ENCODE measurements around the gene S100PBP. TPM values are rescaled to one million over a fixed set of nuclear protein-coding genes. Genes with fewer than 3 reads are reported as not detected.
A peak's percentile ranks its signal among the peaks of the same experiment; 100 is the strongest.

The S100PBP gene
- total and polyA plus RNA-seq, 2 of the 13 experiments (the other 11 are each of a cell fraction or from before 2014, with no cell fraction given), result 20.4 to 26.1 TPM

GRCh38 chr1:32817159-32817814 is at the start of gene S100PBP, which contains the start of gene YARS1 (continued):
- no peak for TF ChIP-seq ZBTB40 (IDR thresholded peaks at IDR 0.05)
- TF ChIP-seq ZBTB40 (CRISPR knock-in tag; IDR thresholded peaks at IDR 0.05), result peak; percentile 74; the same call in 1 of the 2 replicates
- TF ChIP-seq ZNF670 (CRISPR knock-in tag; IDR thresholded peaks at IDR 0.05; ENCODE audit: borderline replicate concordance), result peak; percentile 55; the same call in 1 of the 2 replicates
- peak; percentile 88 for TF ChIP-seq ZNF138 (CRISPR knock-in tag; IDR thresholded peaks at IDR 0.05; ENCODE audit: low read depth)
- TF ChIP-seq ZNF34 (CRISPR knock-in tag; IDR thresholded peaks at IDR 0.05; ENCODE audit: borderline replicate concordance), result 0 out of 2 replicates have a peak, but pooled peaks have one; percentile 37
- TF ChIP-seq ISL2 (CRISPR knock-in tag; IDR thresholded peaks at IDR 0.05), result peak; percentile 88
- TF ChIP-seq CSRNP1 (CRISPR knock-in tag; IDR thresholded peaks at IDR 0.05), result peak; percentile 83; the same call in 1 of the 2 replicates
- TF ChIP-seq ZNF407 (CRISPR knock-in tag; IDR thresholded peaks at IDR 0.05; ENCODE audit: not compliant biosample characterization), result no peak
